Retinal pigment epithelial cell (primary cell): ENCODE data around the gene FCER2.

Source experiments
- DNase-seq: peaks from one replicate; pipeline ENCODE4 v3.0.0-alpha.2; 2010; ENCODE audit warnings: low read depth
- H3K4me3 ChIP-seq: 2 replicates; pipeline ENCODE4 v1.5.1; 2011; ENCODE audit warnings: mild to moderate bottlenecking, low read length, control low read depth, moderate library complexity
- CTCF ChIP-seq: conservative IDR thresholded peaks from 2 replicates; pipeline ENCODE4 v1.5.1; 2011; ENCODE audit warnings: low read depth, low read length, control low read depth, inconsistent platforms

FCER2 gene

DNA sequence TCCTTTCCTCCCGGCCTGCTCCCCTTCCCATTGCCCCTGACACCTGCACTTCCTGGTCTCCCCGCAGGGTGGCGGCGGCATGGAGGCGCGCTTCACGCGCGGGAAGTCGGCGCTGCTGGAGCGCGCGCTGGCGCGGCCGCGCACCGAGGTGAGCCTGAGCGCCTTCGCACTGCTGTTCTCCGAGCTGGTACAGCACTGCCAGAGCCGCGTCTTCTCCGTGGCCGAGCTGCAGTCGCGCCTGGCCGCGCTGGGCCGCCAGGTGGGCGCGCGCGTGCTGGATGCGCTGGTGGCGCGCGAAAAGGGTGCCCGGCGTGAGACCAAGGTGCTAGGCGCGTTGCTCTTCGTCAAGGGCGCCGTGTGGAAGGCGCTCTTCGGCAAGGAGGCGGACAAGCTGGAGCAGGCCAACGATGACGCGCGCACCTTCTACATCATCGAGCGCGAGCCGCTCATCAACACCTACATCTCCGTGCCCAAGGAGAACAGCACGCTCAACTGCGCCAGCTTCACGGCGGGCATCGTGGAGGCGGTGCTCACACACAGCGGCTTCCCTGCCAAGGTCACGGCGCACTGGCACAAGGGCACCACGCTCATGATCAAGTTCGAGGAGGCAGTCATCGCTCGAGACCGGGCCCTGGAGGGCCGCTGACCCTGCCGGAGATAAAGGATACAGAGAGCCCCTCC is 19.6 kb downstream of the FCER2 start:
- no peak for TF ChIP-seq CTCF
- H3K4me3 ChIP-seq = peak overlapping the region; percentile 87
- DNase-seq = no peak

GRCh38 chr19:7681340-7682174 is 20.4 kb downstream of the FCER2 start:
- peak; percentile 22 for DNase-seq
- peak; percentile 69 for TF ChIP-seq CTCF

DNA sequence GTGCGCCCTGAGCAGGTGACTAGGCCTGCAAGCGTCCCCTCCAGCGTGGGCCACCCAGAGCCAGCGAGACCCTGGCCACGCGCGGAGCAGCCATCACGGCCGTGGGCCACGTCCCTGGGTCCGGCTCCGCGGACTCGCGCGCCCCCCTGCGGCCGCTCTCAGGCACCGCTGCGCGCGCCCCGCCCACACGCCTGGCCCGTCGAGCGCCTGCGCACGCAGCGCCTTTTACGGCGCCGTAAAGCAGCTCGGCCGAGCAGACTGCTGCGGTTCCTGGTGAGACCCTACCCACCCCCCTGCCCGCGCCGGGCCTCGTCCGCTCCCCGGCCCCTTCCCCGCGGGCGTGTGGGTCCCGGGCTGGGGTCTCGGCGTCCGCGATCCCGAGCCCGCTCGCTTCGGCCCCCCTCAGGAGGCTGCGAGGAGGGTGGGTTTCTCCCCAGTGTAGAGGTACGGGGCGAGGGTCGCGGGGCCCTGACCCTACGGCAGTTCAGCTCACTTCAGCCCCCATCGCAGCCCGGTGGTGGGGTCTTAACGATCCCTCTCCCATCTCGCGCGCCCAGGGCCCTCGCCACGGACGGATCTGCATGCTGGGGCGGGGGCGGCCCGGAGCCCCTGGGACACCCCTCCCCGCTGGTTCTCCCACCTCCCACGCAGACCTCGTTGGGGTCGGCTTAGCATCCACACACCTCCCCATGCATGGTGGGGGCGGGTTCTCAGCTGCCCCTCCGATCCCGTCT is 21.2 kb downstream of the FCER2 start, which contains the start of gene TRAPPC5:
TSS of gene TRAPPC5 (plus strand) at position 228 of the 734 bp plus-strand sequence. CDS start 1,421 bp downstream, outside the sequence.
- peak within 1 kb of the TSS; percentile 87 for H3K4me3 ChIP-seq
- DNase-seq = peak; percentile 29
- TF ChIP-seq CTCF = peak; percentile 60

More at GRCh38 chr19:7681340-7682174, 20.4 kb downstream of the FCER2 start:
- peak overlapping the region; percentile 87 for H3K4me3 ChIP-seq

DNA sequence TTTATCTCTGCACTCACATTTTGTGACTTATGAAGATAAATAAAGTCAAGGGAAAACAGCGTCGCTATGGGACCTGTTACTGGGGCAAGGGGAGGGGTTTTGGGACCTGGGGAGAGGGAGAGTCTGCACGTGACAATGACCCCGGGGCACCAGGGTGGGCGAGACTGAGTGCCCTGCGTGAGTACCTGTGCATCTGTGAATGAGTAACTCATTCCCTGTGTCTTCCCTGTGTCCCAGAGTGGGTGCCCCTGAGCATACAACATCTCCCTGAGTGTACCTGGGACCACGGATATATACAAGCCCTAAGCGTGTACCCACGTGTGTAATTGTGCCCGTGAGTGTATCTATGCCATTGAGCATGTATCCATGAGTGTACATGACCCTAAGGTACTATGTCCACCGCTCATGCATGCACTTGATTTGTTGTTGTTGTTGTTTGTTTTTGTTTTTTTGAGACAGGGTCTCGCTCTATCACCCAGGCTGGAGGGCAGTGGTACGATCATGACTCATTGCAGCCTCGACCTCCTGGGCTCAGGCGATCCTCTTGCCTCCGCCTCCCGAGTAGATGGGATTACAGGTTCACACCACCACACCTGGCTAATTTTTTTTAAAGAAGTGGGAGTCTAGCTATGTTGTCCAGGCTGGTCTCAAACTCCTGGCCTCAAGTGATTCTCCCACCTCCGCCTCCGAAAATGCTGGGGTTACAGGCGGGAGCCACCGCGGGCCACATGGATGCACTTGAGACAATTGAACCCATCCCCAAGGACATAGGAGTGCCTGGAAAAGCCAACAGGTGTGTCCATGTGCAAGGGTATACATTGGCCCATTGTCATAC is 21.9 kb downstream of the FCER2 start:
- TF ChIP-seq CTCF = no peak
- H3K4me3 ChIP-seq = peak overlapping the region; percentile 87
- no peak for DNase-seq

GRCh38 chr19:7678971-7679751 is 22.8 kb downstream of the FCER2 start:
- no peak overlapping the region for H3K4me3 ChIP-seq
- TF ChIP-seq CTCF = no peak
- DNase-seq = no peak
